Activated naive CD4-positive, alpha-beta T cell treated with anti-CD3 and anti-CD28 coated beads, Interleukin-2, amount 50 U/mL, for 24 hours (primary cell): Measurements from ENCODE around the gene ERG28.
"Not testable (repeated sequence)": the region's sequence is repeated elsewhere in the genome, so short reads cannot be mapped to it uniquely, and the experiment has no call there.

Experiments
- H3K27ac Mint-ChIP-seq: one replicate; pipeline ENCODE4 v1.8.0; 2021; ENCODE audit warnings: mild to moderate bottlenecking, mixed read lengths
- H3K27me3 Mint-ChIP-seq: one replicate; pipeline ENCODE4 v1.8.0; 2021; ENCODE audit warnings: mixed read lengths
- H3K36me3 Mint-ChIP-seq: one replicate; pipeline ENCODE4 v1.8.0; 2021; ENCODE audit warnings: mixed read lengths
- H3K4me1 Mint-ChIP-seq: one replicate; pipeline ENCODE4 v1.8.0; 2021; ENCODE audit warnings: mixed read lengths
- H3K4me3 Mint-ChIP-seq: one replicate; pipeline ENCODE4 v1.8.0; 2021; ENCODE audit warnings: mild to moderate bottlenecking, mixed read lengths
- H3K9me3 Mint-ChIP-seq: one replicate; pipeline ENCODE4 v1.8.0; 2021; ENCODE audit warnings: mixed read lengths

The ERG28 gene

GRCh38 chr14:75612157-75612556 is 48.5 kb downstream of the ERG28 start:
- H3K27ac Mint-ChIP-seq, result no peak overlapping the region
- H3K4me1 Mint-ChIP-seq, result no peaks in the 10 kb centered on the region
- peaks cover 7% of the 10 kb centered on the region for H3K36me3 Mint-ChIP-seq
- H3K9me3 Mint-ChIP-seq, result no peaks in the 10 kb centered on the region
- no peaks in the 10 kb centered on the region for H3K27me3 Mint-ChIP-seq
- H3K4me3 Mint-ChIP-seq, result no peak overlapping the region

GRCh38 chr14:75610834-75611233 is 49.8 kb downstream of the ERG28 start:
- Mint-ChIP-seq H3K27me3 (no peaks in the 10 kb centered on the region), H3K27ac (no peak overlapping the region), H3K36me3 (peaks cover 7% of the 10 kb centered on the region), H3K4me1 (no peaks in the 10 kb centered on the region), H3K9me3 (no peaks in the 10 kb centered on the region), H3K4me3 (no peak overlapping the region)

GRCh38 chr14:75609606-75610475 is 50.8 kb downstream of the ERG28 start:
- Mint-ChIP-seq H3K4me1 (no peaks in the 10 kb centered on the region), H3K27me3 (no peaks in the 10 kb centered on the region), H3K4me3 (no peak overlapping the region), H3K27ac (no peak overlapping the region), H3K36me3 (peaks cover 7% of the 10 kb centered on the region), H3K9me3 (no peaks in the 10 kb centered on the region)

DNA sequence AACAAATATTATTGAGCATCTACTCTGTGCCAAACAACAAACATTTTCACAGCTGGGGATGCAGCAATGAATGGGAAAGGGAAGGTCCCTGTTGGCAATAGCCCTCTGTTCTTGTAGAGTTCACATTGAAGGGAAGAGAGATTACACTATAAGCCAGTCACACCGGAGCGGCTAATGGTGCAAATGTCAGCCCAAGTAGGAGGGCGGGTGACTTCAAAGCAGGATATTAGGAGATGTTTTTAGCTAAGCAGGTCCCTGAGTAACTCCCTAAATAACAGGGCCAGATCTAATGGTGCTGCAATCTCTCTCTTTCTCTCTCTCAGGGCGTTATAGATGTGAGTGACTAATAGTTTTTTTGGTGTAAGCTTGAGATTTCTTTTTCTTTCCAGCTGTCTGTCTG is 51.6 kb downstream of the ERG28 start:
- no peak overlapping the region for H3K4me3 Mint-ChIP-seq

GRCh38 chr14:75607842-75608640 is 52.6 kb downstream of the ERG28 start:
- Mint-ChIP-seq H3K27ac (no peak overlapping the region), H3K27me3 (no peaks in the 10 kb centered on the region), H3K9me3 (no peaks in the 10 kb centered on the region), H3K4me3 (no peak overlapping the region), H3K36me3 (peaks cover 7% of the 10 kb centered on the region), H3K4me1 (no peaks in the 10 kb centered on the region)

More for the DNA sequence above, 51.6 kb downstream of the ERG28 start:
- H3K36me3 Mint-ChIP-seq, result peaks cover 7% of the 10 kb centered on the region
- no peaks in the 10 kb centered on the region for H3K4me1 Mint-ChIP-seq
- H3K27me3 Mint-ChIP-seq, result no peaks in the 10 kb centered on the region
- no peaks in the 10 kb centered on the region for H3K9me3 Mint-ChIP-seq
- no peak overlapping the region for H3K27ac Mint-ChIP-seq

DNA sequence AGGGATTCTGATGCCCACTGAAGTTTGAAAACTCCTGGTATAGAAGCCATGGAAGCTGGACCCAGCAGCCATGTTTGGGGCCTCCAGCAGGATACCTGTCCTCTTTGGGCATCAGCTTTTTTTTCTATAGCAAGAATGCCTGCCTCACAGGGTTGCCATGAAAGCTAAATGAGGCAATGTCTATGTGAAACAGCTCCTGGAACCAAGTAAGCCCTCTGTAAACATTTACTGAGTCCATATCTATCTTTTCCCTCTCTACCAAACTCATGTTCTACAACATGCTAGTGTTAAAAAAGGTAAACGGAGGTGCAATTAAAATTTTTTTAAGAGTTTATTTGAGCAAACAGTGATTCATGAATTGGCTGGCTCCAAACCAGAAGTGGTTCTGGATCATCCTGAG is 53.6 kb downstream of the ERG28 start:
- Mint-ChIP-seq H3K9me3 (no peaks in the 10 kb centered on the region), H3K27me3 (no peaks in the 10 kb centered on the region), H3K4me1 (no peaks in the 10 kb centered on the region), H3K36me3 (peaks cover 7% of the 10 kb centered on the region), H3K27ac (no peak overlapping the region), H3K4me3 (no peak overlapping the region)

DNA sequence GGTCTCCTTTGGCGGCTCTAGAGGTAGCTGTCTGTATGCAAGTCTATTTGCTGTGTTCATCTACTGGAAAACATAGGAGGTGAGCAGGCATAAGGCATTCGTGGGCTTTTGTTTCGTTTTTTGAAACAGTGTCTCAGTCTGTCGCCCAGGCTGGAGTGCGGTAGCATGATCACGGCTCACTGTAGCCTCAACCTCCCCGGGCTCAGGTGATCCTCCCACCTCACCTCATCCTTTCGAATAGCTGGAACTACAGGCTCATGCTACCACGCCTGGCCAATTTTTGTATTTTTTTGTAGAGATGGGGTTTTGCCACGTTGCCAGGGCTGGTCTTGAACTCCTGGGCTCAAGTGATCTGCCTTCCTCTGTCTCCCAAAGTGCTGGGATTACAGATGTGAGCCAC is 54.8 kb downstream of the ERG28 start:
- no peaks in the 10 kb centered on the region for H3K9me3 Mint-ChIP-seq
- H3K4me3 Mint-ChIP-seq, result no peak overlapping the region
- no peaks in the 10 kb centered on the region for H3K27me3 Mint-ChIP-seq
- H3K36me3 Mint-ChIP-seq, result peaks cover 7% of the 10 kb centered on the region
- no peak overlapping the region for H3K27ac Mint-ChIP-seq
- no peaks in the 10 kb centered on the region for H3K4me1 Mint-ChIP-seq

- Mint-ChIP-seq H3K36me3 (peaks cover 7% of the 10 kb centered on the region), H3K27me3 (no peaks in the 10 kb centered on the region), H3K4me3 (no peak overlapping the region), H3K4me1 (no peaks in the 10 kb centered on the region), H3K9me3 (no peaks in the 10 kb centered on the region), H3K27ac (no peak overlapping the region)
Measured at GRCh38 chr14:75604979-75605851, 55.5 kb downstream of the ERG28 start.

GRCh38 chr14:75602503-75602902 is 58.2 kb downstream of the ERG28 start:
- H3K4me3 Mint-ChIP-seq, result no peak overlapping the region
- peaks cover 2% of the 10 kb centered on the region for H3K36me3 Mint-ChIP-seq
- H3K27me3 Mint-ChIP-seq, result no peaks in the 10 kb centered on the region
- H3K4me1 Mint-ChIP-seq, result no peaks in the 10 kb centered on the region
- H3K9me3 Mint-ChIP-seq, result no peaks in the 10 kb centered on the region
- H3K27ac Mint-ChIP-seq, result no peak overlapping the region

GRCh38 chr14:75601061-75601460 is 59.6 kb downstream of the ERG28 start:
- H3K36me3 Mint-ChIP-seq, H3K27ac Mint-ChIP-seq, H3K4me1 Mint-ChIP-seq, H3K4me3 Mint-ChIP-seq, H3K9me3 Mint-ChIP-seq, H3K27me3 Mint-ChIP-seq: not testable (repeated sequence)

- H3K4me1 Mint-ChIP-seq, H3K36me3 Mint-ChIP-seq, H3K27me3 Mint-ChIP-seq, H3K4me3 Mint-ChIP-seq, H3K27ac Mint-ChIP-seq, H3K9me3 Mint-ChIP-seq: not testable (repeated sequence)
Measured at GRCh38 chr14:75600100-75600499, 60.6 kb downstream of the ERG28 start.
